Activated T-helper 1 cell treated with anti-CD3 and anti-CD28 coated beads, Interleukin-12 subunit alpha, Interleukin-12 subunit beta, Interleukin-2, Interleukin-4 antibody, amounts not matched to agents 30 ng/mL and 10 ng/mL and 1 ng/mL, durations not matched to agents 14 hours and 24 hours and 36 hours (primary cell): Measurements from ENCODE around the gene ARMH3. TPM values are rescaled to one million over a fixed set of nuclear protein-coding genes. Genes with fewer than 3 reads are reported as not detected.
A peak's percentile ranks its signal among the peaks of the same experiment; 100 is the strongest.
"Not testable (repeated sequence)": the region's sequence is repeated elsewhere in the genome, so short reads cannot be mapped to it uniquely, and the experiment has no call there.

ENCODE experiments used
- DNase-seq: peaks from one replicate; pipeline ENCODE4 v3.0.0; 2021; ENCODE audit warnings: low spot score
- H3K27ac Mint-ChIP-seq: one replicate; pipeline ENCODE4 v1.8.0; 2021; ENCODE audit warnings: mild to moderate bottlenecking, mixed read lengths
- H3K27me3 Mint-ChIP-seq: one replicate; pipeline ENCODE4 v1.8.0; 2022; ENCODE audit warnings: mild to moderate bottlenecking, moderate library complexity, mixed read lengths; ENCODE audit not compliant: insufficient read depth
- H3K36me3 Mint-ChIP-seq: one replicate; pipeline ENCODE4 v1.8.0; 2021; ENCODE audit warnings: low read depth, mixed read lengths
- H3K4me1 Mint-ChIP-seq: one replicate; pipeline ENCODE4 v1.8.0; 2021; ENCODE audit warnings: low read depth, mixed read lengths
- H3K4me3 Mint-ChIP-seq: one replicate; pipeline ENCODE4 v1.8.0; 2021; ENCODE audit warnings: mild to moderate bottlenecking, moderate library complexity, mixed read lengths
- H3K9me3 Mint-ChIP-seq: one replicate; pipeline ENCODE4 v1.8.0; 2021; ENCODE audit warnings: mixed read lengths
- intact Hi-C: fragments of 100-400 bp; cut with micrococcal nuclease; formaldehyde crosslinking; loops from one replicate; pipeline ENCODE4 v1.15.1; 2024
- total RNA-seq: library from RNA; stranded (reverse); gene quantifications from 2 replicates; pipeline ENCODE4 v1.2.3, GENCODE V29; 2022

ARMH3 gene
- total RNA-seq, 1 donor from 2014 or later = 21.5 TPM

DNA sequence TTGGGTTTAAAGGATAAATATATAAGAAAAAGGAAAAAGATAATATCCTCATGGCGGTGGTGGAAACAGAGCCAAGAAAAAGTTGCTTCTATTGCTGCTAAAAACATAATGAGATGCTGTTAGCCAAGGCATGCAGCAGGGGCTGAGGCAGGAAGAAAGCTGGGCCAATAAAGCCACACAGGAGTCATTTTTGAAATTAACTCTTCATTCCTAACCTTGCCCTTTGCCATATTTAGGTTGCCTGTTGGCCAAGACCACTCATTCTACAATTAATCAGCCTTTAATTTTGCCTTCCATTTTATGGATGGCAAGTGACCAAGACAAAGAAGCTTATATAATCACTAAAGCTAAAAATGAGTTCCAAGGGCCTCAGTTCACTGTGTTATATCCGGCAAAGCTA is 58.2 kb downstream of the ARMH3 start:
- Mint-ChIP-seq H3K4me1 (peaks cover 23% of the 10 kb centered on the region), H3K4me3 (no peak overlapping the region), H3K9me3 (no peaks in the 10 kb centered on the region), H3K27me3 (no peaks in the 10 kb centered on the region), H3K27ac (no peak overlapping the region), H3K36me3 (peaks cover 22% of the 10 kb centered on the region)
- intact Hi-C loops = no loop called here
- no peak for DNase-seq

DNA sequence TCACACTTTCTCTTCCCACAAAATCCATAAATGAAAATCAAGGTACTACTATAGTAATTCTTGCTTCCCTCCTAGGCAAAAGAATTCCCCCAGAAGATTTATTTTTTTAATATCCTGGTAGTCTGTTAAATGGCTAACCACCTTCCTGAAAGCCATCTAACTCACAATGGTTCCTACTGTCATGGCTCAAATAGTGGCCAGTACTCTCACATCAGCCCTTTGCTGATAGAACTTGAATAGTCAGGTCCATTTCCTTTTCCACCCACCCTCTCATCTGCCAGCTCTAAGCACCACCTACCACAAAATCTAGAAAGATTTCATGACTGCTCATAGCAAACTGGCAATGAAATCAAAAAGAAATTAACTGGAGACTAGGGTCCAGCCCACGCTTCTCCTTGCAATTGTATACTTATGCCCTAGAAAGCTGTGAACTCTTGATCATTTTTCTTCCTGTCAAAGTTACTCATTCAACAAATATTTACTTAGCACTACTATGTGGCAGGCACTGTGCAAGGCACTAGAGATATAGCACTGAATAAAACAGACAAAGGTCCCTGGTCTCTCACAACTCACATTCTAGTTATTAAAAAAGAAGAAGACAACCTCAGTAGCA is 60.4 kb downstream of the ARMH3 start:
- no peaks in the 10 kb centered on the region for H3K27me3 Mint-ChIP-seq
- intact Hi-C loops = no loop called here
- H3K27ac Mint-ChIP-seq = no peak overlapping the region
- H3K4me3 Mint-ChIP-seq = no peak overlapping the region
- peaks cover 17% of the 10 kb centered on the region for H3K36me3 Mint-ChIP-seq
- H3K4me1 Mint-ChIP-seq = peaks cover 7% of the 10 kb centered on the region
- no peak for DNase-seq
- H3K9me3 Mint-ChIP-seq = no peaks in the 10 kb centered on the region

DNA sequence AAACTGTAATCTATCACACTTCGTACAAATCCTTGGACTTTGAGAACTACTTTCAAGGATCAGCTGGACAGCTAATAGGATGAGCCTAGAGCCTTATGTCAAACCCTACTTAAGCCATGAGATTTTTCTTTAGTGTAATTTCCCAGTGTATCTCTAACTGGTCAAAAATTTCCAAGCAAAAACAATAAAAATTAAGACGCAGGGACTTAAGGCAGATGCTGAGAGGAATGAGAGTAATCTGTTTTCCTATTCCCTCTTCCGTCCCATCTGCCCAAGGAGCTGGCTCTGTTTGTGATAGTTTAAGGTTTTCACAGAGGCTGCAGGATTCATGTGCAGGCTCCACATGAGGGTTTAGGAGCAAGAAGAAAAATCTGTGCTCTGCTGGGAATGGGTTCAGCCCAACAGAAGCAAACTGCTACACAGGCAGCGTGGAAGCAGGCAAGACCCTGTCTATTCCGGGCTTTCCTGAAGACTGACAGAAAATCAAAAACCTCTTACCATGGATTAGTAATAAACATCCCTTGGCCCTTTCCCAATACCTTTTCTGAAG is 62.2 kb downstream of the ARMH3 start:
- H3K4me3 Mint-ChIP-seq = no peak overlapping the region
- H3K4me1 Mint-ChIP-seq = peaks cover 7% of the 10 kb centered on the region
- intact Hi-C loops = no loop called here
- no peak for DNase-seq
- H3K9me3 Mint-ChIP-seq = no peaks in the 10 kb centered on the region
- H3K27ac Mint-ChIP-seq = no peak overlapping the region
- peaks cover 16% of the 10 kb centered on the region for H3K36me3 Mint-ChIP-seq
- H3K27me3 Mint-ChIP-seq = no peaks in the 10 kb centered on the region

DNA sequence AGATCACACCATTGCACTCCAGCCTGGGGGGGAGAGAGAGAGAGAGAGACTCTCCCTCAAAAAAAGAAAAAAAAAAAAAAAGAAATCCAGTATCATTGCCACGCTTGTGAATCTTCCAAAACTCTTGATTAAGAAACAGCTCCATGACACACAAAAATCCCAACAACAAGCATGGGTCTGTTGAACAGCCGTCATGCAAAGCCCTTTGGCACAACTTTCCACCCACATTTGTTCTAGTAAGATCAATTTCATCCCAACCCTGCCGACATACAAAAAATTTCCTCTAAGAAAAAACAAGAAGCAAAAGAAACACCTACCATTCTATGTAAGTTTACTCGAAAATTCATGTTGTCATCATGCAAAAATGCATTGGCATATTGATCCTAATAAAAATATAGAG is 62.8 kb downstream of the ARMH3 start:
- H3K36me3 Mint-ChIP-seq = peaks cover 14% of the 10 kb centered on the region
- no peak for DNase-seq
- H3K9me3 Mint-ChIP-seq = no peaks in the 10 kb centered on the region
- no peak overlapping the region for H3K27ac Mint-ChIP-seq
- H3K4me3 Mint-ChIP-seq = no peak overlapping the region
- H3K4me1 Mint-ChIP-seq = peaks cover 7% of the 10 kb centered on the region
- intact Hi-C loops = no loop called here
- H3K27me3 Mint-ChIP-seq = no peaks in the 10 kb centered on the region

DNA sequence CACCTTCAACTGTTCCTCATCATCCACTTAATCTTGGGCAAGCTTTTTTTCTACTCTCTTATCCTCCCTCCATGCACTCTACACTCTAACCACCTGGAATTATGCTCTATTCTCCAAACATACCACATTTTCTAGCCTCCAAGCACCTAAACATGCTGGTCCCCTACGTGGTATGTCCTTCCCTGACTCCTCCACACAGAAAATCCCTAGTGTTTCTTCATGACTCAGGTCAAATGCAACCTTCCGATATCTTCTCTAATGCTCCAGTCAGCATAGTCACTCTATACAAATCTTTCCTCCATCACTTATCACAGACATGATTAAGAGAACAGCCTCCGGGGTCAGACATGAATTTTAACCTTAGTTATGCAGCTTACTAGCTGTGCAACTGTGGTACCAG is 68.8 kb downstream of the ARMH3 start:
- Mint-ChIP-seq H3K4me3 (no peak overlapping the region), H3K4me1 (peaks cover 8% of the 10 kb centered on the region), H3K36me3 (peaks cover 22% of the 10 kb centered on the region), H3K27ac (no peak overlapping the region), H3K27me3 (no peaks in the 10 kb centered on the region), H3K9me3 (no peaks in the 10 kb centered on the region)
- intact Hi-C loops = no loop called here
- no peak for DNase-seq

DNA sequence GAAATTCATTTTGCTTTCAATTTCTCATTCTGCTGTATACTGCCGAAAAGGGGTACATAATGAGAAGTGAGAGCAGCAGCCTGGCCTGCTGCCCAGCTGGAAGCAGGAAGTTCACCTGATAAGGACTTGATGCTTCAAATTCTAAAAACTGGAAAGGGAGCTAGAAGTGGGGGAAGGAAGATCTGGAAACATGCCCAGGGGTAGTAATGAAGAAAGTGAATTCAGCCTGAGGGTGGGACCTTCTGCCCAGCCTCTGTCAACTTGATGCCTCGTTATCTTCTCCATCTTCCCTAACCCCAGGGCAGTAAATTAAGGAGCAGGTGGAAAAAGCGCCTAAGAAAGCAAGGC is 69.4 kb downstream of the ARMH3 start:
- intact Hi-C loops = no loop called here
- H3K27ac Mint-ChIP-seq = peak overlapping the region; percentile 54
- no peak for DNase-seq
- H3K4me3 Mint-ChIP-seq = no peak overlapping the region
- peaks cover 8% of the 10 kb centered on the region for H3K4me1 Mint-ChIP-seq
- no peaks in the 10 kb centered on the region for H3K9me3 Mint-ChIP-seq
- peaks cover 22% of the 10 kb centered on the region for H3K36me3 Mint-ChIP-seq
- H3K27me3 Mint-ChIP-seq = no peaks in the 10 kb centered on the region

DNA sequence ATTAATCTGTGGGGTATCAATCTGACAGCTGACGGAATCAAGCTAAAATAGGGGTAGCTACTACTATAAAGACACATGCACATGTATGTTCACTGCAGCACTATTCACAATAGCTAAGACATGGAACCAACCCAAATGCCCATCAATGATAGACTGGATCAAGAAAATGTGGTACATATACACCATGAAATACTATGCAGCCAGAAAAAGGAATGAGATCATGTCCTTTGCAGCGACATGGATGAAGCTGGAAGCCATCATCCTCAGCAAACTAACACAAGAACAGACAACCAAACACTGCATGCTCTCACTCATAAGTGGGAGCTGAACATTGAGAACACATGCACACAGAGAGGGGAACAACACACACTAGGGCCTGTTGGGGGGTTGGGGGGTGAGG is 75.3 kb downstream of the ARMH3 start:
- intact Hi-C loops, H3K4me1 Mint-ChIP-seq, H3K4me3 Mint-ChIP-seq, H3K27me3 Mint-ChIP-seq, DNase-seq, H3K27ac Mint-ChIP-seq, H3K9me3 Mint-ChIP-seq: not testable (repeated sequence)
- H3K36me3 Mint-ChIP-seq = peaks cover 14% of the 10 kb centered on the region

DNA sequence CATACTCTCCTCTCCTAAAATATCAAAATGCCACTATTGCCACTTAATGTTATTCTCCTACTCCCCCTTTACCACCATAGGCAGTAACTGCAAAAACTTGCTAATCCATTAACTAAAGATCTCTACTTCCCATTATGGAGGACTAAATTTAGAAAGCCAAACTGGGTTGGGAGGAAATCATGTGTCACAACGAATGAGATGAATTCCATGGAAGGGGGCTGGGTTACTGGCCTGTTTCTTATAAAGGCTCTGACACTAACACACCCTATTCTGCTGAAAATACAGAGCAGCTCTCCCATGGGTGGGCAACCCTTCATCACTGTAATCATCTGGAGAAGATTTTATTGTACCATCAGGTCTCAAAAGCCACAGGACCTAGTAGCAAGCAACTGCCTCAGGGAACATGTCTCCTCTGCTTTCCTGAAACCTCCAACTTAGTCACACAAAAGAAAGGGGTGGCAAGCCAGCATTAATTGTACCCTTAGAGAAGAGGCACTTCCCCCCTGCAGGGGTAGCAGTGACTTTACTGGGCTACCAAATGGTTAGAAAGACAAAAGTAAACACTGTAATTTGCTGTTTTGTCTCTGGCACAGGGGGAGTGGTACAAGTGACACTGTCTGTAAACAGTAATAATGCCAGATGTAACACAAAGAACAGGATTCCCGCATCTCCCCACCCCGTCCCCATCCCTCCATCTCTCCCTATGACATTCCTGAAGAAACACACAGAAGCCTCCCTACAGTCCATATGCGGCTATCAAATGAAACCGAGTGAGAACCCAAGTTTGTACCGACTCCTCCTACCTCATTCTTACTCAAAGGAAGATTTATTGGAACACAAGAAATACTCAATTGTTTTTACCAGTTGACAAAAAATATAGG is 81.6 kb downstream of the ARMH3 start:
- H3K36me3 Mint-ChIP-seq = peaks cover 26% of the 10 kb centered on the region
- intact Hi-C loops = loop anchor here (5.0 kb wide), 1 partner anchor 42 kb away; no protein-coding TSS in a partner anchor
- H3K4me1 Mint-ChIP-seq = peaks cover 25% of the 10 kb centered on the region
- no peak for DNase-seq
- H3K4me3 Mint-ChIP-seq = peak overlapping the region; percentile 79
- no peaks in the 10 kb centered on the region for H3K27me3 Mint-ChIP-seq
- peak overlapping the region; percentile 97 for H3K27ac Mint-ChIP-seq
- H3K9me3 Mint-ChIP-seq = no peaks in the 10 kb centered on the region

DNA sequence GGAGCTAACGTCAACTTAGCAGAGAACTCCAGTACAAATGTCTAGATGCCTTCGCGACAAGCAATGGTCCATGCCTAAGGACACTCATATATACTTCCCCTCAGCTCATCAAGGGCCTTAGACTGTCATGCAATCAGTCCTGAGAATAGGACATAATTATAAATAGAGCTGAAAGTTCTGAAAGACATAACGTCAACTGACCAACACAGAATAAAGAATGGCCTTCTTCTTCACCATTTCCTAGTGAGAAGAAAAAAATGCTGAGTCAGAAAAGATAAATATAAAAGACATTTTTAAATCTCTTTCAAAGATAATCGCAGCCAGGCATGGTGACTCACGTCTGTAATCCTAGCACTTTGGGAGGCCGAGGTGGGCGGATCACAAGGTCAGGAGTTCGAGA is 83.2 kb downstream of the ARMH3 start:
- no peak for DNase-seq
- peaks cover 39% of the 10 kb centered on the region for H3K4me1 Mint-ChIP-seq
- no peak overlapping the region for H3K27ac Mint-ChIP-seq
- H3K36me3 Mint-ChIP-seq = peaks cover 32% of the 10 kb centered on the region
- no peaks in the 10 kb centered on the region for H3K27me3 Mint-ChIP-seq
- H3K4me3 Mint-ChIP-seq = no peak overlapping the region
- H3K9me3 Mint-ChIP-seq = no peaks in the 10 kb centered on the region
- intact Hi-C loops = loop anchor here (5.0 kb wide), 1 partner anchor 40 kb away; no protein-coding TSS in a partner anchor

DNA sequence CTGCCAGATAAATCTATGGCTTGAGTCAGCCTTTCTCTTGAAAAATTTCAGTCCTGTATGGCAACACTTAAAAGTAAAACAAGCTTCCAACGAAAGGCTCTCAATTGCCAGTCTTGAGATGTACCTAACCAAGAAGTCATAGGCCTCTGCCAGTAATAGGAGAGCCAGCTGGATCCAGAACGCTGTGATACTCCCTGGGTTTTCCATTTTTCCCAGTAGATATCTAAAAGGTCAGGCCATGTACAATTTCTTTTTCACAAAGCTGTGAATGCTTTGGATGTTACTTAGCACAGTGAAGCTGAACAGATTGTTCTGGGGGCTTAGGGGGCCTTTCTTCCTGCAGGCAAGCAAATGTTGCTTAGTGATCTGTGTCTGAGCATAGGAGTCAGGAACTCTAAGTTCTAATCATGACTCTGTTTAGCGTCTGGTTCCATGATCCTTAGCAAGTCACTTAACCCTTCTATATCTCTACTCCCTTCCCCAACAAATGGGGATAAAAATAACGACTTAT is 86.5 kb downstream of the ARMH3 start:
- DNase-seq = no peak
- Mint-ChIP-seq H3K4me3 (no peak overlapping the region), H3K27ac (peak overlapping the region; percentile 42), H3K27me3 (no peaks in the 10 kb centered on the region), H3K4me1 (peaks cover 37% of the 10 kb centered on the region), H3K9me3 (no peaks in the 10 kb centered on the region), H3K36me3 (peaks cover 31% of the 10 kb centered on the region)
- intact Hi-C loops = no loop called here

DNA sequence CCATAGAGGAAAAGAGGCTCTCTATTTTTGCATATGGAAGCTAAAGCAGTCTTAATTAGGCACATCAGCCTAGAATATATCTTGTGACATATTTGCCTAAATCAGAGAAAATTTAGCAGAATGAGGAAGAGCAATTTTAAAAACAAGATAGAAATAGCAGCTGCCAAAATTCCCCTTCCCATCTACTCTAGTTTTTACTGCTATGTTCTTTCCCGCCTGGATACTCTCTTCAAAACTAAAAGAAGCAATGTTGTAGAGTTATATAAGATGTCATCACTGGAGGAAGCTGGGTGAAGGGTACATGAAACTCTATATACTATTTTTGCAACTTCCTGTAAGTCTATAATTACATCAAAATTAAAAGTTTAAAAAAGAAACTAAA is 87.0 kb downstream of the ARMH3 start:
- DNase-seq = no peak
- Mint-ChIP-seq H3K36me3 (peaks cover 29% of the 10 kb centered on the region), H3K4me1 (peaks cover 32% of the 10 kb centered on the region), H3K9me3 (no peaks in the 10 kb centered on the region), H3K27ac (peak overlapping the region; percentile 42), H3K4me3 (no peak overlapping the region), H3K27me3 (no peaks in the 10 kb centered on the region)
- intact Hi-C loops = no loop called here

DNA sequence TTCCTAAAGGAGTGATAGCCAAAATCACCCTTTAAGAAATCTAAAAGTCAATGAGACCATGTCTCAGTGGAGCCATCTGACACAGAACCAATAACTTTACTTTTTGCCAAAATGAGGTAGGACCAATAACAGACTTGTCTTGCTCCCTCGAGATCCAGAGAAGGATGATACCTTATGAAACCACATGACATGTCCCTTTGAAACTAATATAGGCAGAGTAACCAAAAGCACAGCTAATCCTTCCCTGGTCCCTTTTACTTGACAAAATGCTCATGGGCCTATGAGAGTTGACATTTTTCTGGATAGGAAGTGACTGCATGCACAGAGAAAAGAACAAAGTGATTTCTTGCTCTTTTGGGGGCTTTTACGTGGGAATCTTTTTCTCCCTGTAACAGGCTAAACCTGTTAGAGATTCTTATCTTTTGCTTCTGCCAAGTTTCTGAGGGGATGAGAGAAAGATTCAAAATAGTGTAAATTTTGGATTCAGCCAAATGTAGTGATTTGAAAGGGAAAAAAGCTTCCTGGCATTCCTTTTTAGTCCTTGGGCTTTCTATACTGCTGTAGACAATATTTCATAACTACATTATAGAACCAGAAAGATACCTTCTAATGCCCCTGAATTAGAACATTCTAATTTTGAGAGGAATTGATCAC is 87.6 kb downstream of the ARMH3 start:
- no peaks in the 10 kb centered on the region for H3K9me3 Mint-ChIP-seq
- peaks cover 27% of the 10 kb centered on the region for H3K36me3 Mint-ChIP-seq
- intact Hi-C loops = no loop called here
- H3K4me3 Mint-ChIP-seq = no peak overlapping the region
- H3K27ac Mint-ChIP-seq = no peak overlapping the region
- H3K27me3 Mint-ChIP-seq = no peaks in the 10 kb centered on the region
- peaks cover 27% of the 10 kb centered on the region for H3K4me1 Mint-ChIP-seq
- DNase-seq = no peak

DNA sequence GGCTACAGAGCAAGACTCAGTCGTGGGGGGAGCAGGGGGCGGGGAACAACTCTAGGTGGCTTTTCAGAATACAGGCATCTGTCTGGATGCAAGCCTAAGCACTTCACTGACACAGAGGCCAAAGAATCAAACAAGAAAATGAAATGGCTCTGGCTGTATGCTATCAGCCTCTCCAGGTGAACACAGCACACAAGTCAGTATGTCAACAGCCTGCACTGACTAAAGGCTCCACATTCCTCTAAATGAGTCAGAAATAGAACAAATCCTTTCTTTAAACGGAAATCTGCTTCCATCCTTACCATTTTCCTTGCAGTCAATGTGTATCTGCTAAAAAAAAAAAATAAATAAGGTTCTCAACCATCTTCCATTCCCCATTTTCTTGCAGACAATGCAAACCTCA is 88.3 kb downstream of the ARMH3 start:
- Mint-ChIP-seq H3K9me3 (no peaks in the 10 kb centered on the region), H3K27me3 (no peaks in the 10 kb centered on the region), H3K27ac (no peak overlapping the region), H3K4me1 (peaks cover 24% of the 10 kb centered on the region), H3K4me3 (no peak overlapping the region), H3K36me3 (peaks cover 25% of the 10 kb centered on the region)
- intact Hi-C loops = no loop called here
- DNase-seq = no peak
